ENCODE measurements around the gene HS3ST4.

GRCh38 chr16:25832291-25832690 is 140.5 kb downstream of the HS3ST4 start:
- no peak for TF ChIP-seq POLR2A (IDR thresholded peaks at IDR 0.05; ENCODE audit: low read depth, low read length)
- TF ChIP-seq, protein P1, sequence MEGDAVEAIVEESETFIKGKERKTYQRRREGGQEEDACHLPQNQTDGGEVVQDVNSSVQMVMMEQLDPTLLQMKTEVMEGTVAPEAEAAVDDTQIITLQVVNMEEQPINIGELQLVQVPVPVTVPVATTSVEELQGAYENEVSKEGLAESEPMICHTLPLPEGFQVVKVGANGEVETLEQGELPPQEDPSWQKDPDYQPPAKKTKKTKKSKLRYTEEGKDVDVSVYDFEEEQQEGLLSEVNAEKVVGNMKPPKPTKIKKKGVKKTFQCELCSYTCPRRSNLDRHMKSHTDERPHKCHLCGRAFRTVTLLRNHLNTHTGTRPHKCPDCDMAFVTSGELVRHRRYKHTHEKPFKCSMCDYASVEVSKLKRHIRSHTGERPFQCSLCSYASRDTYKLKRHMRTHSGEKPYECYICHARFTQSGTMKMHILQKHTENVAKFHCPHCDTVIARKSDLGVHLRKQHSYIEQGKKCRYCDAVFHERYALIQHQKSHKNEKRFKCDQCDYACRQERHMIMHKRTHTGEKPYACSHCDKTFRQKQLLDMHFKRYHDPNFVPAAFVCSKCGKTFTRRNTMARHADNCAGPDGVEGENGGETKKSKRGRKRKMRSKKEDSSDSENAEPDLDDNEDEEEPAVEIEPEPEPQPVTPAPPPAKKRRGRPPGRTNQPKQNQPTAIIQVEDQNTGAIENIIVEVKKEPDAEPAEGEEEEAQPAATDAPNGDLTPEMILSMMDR (conservative IDR thresholded peaks at IDR 0.05; ENCODE audit: low read depth, low read length): no peak
- TF ChIP-seq USF2 (IDR thresholded peaks at IDR 0.05; ENCODE audit: low read depth, low read length): no peak
- no peak for TF ChIP-seq BHLHE40 (IDR thresholded peaks at IDR 0.05; ENCODE audit: low read depth, low read length)
- TF ChIP-seq MAZ (IDR thresholded peaks at IDR 0.05; ENCODE audit: borderline replicate concordance, low read depth, low read length): no peak

Measured in IMR-90 (cell line).